Adrenal gland (tissue), 5 donors: ENCODE measurements around the gene FMN1.

Source experiments
- CTCF ChIP-seq, 6 experiments: fragments of 450-650 bp in 4 of 6; fragments of 200-600 bp in 2 of 6; sonication (generic) in 1 of 6; IDR thresholded peaks; 1 replicate in 5 of 6; 2 replicates in 1 of 6; pipeline versions ENCODE4 v1.5.1 to v1.8.0; 2016 to 2021; ENCODE audit warnings: antibody characterized with exemption in 6 of 6, mild to moderate bottlenecking in 2 of 6, moderate library complexity in 1 of 6
- POLR2A ChIP-seq, 2 donors: fragments of 450-650 bp; IDR thresholded peaks; one replicate each; pipeline ENCODE4 v1.6.1; 2017; ENCODE audit warnings: antibody characterized with exemption in 2 of 2, mild to moderate bottlenecking in 2 of 2, moderate library complexity in 1 of 2
- donor health status: DM: no; HTN: no; CAD: no.

DNA sequence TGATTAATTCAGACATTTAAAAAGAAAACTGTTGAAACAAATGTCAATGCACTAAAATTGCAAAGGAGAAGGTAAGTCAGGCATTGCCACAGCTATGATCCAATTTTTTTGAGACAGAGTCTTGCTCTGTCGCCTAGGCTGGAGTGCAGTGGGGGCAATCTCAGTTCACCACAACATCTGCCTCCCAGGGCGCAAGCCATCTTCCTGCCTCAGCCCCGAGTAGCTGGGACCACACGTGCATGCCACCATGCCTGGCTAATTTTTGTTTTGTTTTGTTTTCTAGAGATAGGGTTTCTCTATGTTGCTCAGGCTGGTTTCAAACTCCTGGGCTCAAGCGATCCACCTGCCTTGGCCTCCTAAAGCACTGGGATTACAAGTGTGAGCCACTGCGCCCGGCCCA lies 117.6 kb downstream of the FMN1 start:
- no peak for TF ChIP-seq CTCF (IDR thresholded peaks at IDR 0.05)
- no peak for TF ChIP-seq POLR2A (IDR thresholded peaks at IDR 0.05)
